GM19455 (cell line): Measurements from ENCODE around the gene RUSF1.
"Not testable (repeated sequence)": the region's sequence is repeated elsewhere in the genome, so short reads cannot be mapped to it uniquely, and the experiment has no call there.

ENCODE experiments used
- ATAC-seq: cut with Tn5 transposase; IDR thresholded peaks from one replicate; pipeline ENCODE4 v1.9.1; 2021; ENCODE audit not compliant: unreplicated experiment

The RUSF1 gene

GRCh38 chr16:31487071-31487719 lies 21.0 kb downstream of the RUSF1 start:
- no peak for ATAC-seq

- ATAC-seq, result no peak
Observed at GRCh38 chr16:31486045-31486444, 22.1 kb downstream of the RUSF1 start.

DNA sequence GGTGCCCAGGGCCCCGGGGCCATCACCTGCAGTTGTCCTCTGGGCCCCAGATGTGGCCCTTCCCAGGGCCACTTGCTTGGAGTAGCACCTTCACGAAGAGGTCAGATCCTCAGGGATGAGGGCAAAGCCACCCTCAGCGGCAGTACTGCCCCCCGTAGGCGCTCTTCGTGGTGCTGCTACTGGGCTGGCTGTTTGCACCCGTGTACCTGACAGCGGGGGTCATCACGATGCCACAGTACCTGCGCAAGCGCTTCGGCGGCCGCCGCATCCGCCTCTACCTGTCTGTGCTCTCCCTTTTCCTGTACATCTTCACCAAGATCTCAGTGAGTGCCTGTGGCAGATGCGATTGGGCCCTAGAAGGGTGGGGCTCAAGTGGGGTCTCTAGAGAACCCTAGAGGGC lies 22.6 kb downstream of the RUSF1 start:
- no peak for ATAC-seq

GRCh38 chr16:31484491-31485171 lies 23.6 kb downstream of the RUSF1 start:
- ATAC-seq, result no peak

- not testable (repeated sequence) for ATAC-seq
Observed at GRCh38 chr16:31484048-31484447, 24.1 kb downstream of the RUSF1 start.

DNA sequence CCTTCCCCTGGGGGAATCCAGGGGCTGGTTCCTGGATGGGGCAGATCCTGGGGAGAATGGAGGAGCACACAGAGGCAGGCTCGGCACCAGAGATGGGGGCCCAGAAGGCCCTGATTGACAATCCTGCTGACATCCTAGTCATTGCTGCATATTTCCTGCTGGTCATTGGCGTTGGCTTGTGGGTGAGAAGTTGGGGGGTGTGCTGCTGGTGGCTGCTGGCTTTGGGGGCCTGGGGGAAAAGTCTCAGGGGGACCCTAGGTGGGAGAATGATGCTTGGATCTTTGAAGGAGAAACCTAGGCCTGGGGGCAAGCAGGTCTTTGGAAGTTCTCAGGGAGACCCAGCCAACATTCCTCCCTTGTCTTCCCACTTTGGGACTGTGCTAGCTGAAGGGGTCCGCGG lies 25.1 kb downstream of the RUSF1 start, which contains the start of gene SLC5A2:
Gene SLC5A2, plus strand, starts transcription at position 43 of the 400 bp plus-strand sequence. Its CDS starts 14 bp downstream, at position 57.
- no peak for ATAC-seq

- no peak for ATAC-seq
Observed at GRCh38 chr16:31480851-31481536, 27.2 kb downstream of the RUSF1 start.

DNA sequence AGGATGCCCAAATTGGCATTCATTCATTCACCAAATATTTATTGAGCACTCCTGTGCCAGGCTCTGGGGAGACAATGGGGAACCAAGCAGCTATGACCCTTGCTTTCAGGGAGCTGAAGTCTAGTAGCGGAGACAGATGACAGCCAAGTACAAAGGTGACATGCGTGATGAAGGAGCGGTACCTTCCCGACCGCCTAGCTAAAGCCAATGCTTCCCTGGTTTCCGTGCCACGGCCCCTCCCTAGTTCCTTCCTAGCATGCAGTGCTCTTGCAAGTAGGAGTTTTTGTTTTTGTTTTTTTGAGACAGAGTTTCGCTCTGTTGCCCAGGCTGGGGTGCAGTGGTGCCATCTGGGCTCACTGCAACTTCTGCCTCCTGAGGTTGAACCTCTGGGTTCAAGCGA lies 28.4 kb downstream of the RUSF1 start:
- no peak for ATAC-seq

DNA sequence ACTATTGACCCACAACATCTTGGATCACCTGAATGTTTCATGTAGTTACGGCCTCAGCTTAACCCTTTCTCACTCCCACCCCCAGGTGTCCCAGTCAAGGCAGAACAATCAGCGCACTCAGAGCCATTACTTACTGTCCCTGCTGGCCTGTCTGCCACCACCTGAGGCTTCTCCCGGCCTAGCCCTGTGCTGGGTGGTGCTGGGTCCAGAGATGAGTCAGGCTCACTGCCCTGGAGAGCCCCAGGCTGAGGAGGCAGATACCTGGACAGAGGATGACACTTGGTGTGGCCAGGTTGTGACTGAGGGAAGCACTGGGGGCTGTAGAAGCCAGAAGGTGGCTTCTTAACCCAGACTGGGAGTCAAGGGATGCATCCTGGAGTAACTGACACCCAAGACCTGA lies 29.2 kb downstream of the RUSF1 start:
- ATAC-seq, result no peak

DNA sequence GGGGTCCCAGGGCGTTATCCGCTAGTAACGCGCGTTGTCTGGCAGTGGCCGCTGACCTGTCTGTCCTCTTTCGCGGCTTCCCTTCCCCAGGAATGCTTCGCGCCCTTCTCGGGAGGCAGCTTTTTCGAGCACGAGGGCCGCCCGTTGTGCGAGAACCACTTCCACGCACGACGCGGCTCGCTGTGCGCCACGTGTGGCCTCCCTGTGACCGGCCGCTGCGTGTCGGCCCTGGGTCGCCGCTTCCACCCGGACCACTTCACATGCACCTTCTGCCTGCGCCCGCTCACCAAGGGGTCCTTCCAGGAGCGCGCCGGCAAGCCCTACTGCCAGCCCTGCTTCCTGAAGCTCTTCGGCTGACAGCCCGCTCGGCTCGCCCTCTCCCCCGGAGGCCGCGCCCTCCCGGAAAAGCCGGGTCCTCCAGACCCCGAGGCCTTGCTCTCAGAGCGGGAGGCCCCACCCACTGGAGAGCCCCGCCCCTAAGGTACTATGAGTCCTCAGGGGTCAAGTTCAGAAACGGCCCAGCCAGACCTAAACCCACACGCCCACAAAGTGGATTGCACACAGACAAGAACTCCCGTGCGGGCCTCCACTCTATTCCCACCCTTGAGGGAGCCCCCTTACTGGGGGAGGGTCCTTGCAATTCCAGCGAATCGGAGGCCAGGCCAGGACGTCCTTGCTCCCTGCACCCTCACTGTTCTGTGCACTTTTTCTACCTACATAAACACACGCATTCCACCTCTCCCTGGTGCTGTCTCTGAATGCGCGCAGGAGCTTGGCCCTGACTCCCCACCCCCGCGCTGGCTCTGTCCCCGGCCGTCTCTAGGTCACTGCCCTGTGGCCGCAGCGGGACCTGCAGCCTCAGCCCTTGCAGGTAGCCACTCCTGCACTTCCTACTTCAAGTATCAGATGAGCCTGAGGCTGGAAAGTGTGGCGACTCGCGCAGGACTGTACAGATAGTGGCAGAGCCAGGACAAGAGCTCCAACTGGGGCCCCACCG lies 30.7 kb downstream of the RUSF1 start:
- ATAC-seq, result no peak

DNA sequence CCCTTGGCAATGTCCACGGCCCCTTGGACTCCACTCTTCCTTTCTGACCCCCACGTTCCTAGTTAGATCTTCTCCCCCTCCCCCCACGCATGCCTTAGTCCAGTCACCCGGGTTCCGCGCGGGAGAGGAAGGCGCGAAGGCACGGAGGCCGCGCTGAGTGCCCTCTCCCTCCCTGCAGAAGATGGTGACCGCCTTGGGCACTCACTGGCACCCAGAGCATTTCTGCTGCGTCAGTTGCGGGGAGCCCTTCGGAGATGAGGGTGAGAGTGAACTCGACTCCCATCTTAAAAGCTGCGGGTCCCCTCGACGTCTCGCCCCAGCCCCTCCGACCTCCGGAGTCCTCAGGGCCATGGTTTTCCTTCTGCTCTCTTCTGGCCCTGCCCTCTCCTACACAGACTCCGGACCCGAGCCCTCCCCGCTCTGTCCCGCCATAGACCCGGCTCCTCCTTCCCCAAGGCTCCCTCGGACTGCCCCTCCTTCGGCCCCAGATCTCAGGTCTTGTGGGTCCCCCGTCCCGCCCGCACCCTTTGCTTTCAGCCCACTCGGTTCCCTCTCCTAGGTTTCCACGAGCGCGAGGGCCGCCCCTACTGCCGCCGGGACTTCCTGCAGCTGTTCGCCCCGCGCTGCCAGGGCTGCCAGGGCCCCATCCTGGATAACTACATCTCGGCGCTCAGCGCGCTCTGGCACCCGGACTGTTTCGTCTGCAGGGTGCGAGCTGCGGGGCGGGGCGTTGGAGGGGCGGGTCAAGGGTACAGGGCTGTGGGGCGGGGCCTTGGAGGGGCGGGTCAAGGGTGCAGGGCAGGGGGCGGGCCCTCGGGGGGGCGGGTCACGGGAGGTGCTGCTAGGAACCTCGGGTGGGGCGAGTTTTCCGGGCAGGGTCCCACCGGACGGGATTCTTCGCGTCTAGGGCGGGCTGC lies 31.6 kb downstream of the RUSF1 start:
- peak; percentile 62 for ATAC-seq

GRCh38 chr16:31475946-31476302 lies 32.3 kb downstream of the RUSF1 start:
- no peak for ATAC-seq

- no peak for ATAC-seq
Observed at GRCh38 chr16:31474773-31475738, 33.1 kb downstream of the RUSF1 start.

GRCh38 chr16:31474173-31474714 lies 33.9 kb downstream of the RUSF1 start:
- ATAC-seq, result no peak

GRCh38 chr16:31473264-31473984 lies 34.8 kb downstream of the RUSF1 start:
- no peak for ATAC-seq

GRCh38 chr16:31472709-31473203 lies 35.4 kb downstream of the RUSF1 start:
- ATAC-seq, result no peak

DNA sequence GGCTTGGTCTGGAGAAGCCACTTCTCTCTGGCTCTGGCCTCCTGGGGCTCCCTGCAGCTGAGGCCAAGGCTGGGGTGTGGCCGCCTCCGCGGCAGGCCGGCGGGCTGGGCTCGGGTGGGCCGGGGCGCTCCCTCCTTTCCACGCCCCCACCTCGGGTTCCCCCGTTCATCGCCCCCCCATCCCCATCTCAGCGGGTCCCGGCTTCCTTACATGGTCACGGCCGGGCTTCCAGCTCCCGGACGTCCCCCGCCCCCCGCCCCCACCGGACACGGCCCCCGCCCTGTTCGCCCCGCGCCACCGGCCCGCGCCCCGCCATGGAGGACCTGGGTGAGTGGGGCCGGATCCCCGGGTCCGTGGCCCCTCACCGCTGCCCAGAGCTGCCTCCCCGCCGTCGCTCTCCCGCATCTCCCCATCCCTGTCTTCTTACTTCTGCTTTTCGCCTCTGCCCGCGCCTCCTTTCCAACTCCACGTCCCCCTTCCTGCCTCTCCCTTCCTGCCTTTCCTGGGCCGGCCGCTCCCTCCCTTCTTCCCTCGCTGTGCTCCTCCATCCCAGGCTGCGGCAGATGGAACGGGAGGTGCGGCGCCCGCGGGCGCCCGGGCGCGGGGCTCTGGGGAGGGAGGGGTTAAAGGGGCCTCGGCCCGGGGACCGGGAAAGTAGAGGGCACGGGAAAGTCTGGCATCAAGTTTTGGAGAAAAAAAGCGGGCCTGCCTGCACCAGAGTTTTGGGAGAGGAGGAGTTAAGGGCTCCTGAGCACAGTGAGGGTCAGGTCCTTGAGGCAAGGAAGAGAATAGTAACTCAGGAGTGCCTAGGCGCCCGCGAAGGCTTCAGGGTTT lies 36.1 kb downstream of the RUSF1 start, which contains the start of gene TGFB1I1:
Gene TGFB1I1, plus strand, starts transcription at position 278 of the 834 bp plus-strand sequence. Its CDS starts 37 bp downstream, at position 315.
- ATAC-seq, result no peak
